ENCODE results near the gene ALCAM.
"Not testable (repeated sequence)": the region's sequence is repeated elsewhere in the genome, so short reads cannot be mapped to it uniquely, and the experiment has no call there.

The ALCAM gene

DNA sequence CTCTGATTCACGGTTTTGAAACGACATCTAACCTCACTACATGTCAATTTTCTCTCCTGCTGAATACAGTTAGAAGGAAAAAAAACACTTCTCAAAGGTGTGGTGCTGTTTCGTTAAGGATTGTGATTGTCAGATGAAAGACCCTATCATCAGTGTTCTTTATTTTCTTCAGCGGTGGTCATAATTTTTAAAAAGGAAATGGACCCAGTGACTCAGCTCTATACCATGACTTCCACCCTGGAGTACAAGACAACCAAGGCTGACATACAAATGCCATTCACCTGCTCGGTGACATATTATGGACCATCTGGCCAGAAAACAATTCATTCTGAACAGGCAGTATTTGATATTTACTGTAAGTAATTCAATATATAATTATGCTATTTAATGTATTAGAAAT, 167.8 kb downstream of the ALCAM start:
- DNase-seq: no peak

DNA sequence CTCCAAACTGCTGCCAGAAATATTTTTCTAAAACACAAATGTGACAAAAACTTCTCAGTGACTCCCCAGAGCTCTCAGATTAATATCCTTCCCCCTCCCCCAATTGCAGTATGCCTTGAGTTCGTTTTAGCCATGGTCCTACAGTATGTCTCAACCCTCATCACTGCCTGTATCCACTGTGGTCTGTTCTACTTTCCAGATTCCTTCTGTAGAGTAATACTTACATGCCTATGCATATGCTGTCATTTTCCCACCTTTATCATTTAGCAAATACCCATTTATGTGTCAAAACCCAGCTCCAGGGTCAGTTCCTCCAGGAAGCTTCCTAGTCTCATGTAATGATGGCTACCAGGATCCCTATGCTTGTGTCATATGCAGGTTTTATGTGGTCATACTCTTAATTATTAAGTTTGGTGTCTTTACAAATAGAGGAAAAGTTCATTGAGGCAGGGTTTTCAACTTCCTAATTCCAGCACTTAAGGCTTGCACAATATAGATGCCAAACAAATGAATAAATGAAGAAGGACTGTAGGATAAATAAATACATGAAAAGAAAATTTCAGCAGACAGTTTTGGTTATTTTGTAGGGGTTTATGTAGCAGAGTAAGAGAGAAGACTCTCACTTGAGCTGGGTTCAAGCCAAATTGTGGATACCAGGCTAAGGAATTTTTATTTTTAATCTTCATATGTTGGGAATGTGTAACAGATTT, 170.8 kb downstream of the ALCAM start:
- DNase-seq: no peak

DNA sequence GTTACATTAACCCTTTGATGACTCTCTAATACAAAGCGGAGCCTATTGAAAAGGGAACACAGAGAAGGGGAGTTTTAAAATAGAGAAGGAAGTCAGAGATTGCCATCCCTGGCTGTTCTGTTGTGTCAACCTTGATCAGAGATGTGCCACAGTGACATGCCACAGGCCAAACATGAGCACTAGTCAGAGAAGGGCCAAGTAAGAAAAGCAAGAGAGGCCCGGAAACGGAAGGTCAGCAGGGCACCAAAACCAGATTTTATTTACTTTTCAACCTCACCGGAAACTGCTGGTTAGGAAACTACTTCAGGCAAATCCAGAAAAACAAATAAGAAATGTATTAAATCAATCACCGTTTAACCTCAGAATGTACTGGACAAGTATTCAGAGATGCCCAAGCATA, 171.8 kb downstream of the ALCAM start:
- no peak for DNase-seq

DNA sequence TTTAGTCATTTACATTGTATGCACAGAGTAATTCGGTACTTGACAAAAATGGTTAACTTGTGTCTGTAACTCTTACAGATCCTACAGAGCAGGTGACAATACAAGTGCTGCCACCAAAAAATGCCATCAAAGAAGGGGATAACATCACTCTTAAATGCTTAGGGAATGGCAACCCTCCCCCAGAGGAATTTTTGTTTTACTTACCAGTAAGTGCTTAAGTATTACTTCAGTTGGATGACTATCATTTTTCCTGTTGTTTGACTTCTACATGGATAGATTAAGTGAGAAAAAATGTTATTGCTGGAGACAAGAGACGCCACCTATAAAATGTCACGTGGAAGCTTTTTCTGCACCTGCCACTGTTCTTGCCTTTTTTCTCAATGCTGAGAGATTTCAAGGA, 173.2 kb downstream of the ALCAM start:
- DNase-seq: no peak

- no peak for DNase-seq
Measured at GRCh38 chr3:105542282-105543019, 175.7 kb downstream of the ALCAM start.

- DNase-seq: no peak
Measured at GRCh38 chr3:105545051-105545450, 178.3 kb downstream of the ALCAM start.

DNA sequence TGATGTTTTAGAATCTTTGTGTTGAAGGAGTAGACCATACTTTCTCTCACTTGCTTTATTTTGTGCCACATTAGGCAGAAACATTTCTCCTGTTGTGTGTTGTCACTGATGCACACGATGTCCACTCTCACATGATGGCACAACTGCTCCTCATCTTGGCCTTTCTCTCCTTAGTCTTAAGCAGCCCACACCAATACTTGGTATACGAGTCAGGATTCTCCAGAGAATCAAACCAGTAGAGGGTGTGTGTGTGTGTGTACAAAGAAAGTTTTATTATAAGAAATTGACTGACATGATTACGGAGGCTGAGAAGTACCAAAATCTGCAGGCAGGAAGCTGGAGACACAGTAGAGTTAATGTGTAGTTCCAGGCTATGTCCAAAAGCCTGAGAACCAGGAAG, 187.1 kb downstream of the ALCAM start:
- no peak for DNase-seq

DNA sequence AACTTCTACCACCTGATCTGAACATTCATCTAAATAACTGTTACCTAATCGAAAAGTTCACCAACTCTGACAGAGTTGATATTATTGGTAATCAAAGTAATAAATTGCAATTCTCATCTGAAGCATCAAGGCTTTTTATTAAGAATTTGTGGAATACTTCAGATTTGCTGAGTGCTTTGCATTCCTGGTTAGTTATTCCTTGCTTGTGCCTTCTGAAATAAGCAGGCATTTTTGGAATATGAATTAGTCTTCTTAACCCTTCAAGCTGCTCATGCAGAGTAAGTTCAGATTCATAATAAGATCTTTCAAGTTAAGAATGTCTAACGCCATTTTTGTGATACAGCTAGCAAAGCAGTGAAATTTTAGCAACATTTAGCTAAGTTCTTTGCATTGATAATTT, 188.5 kb downstream of the ALCAM start:
- no peak for DNase-seq

GRCh38 chr3:105559856-105560255, 193.1 kb downstream of the ALCAM start:
- no peak for DNase-seq

DNA sequence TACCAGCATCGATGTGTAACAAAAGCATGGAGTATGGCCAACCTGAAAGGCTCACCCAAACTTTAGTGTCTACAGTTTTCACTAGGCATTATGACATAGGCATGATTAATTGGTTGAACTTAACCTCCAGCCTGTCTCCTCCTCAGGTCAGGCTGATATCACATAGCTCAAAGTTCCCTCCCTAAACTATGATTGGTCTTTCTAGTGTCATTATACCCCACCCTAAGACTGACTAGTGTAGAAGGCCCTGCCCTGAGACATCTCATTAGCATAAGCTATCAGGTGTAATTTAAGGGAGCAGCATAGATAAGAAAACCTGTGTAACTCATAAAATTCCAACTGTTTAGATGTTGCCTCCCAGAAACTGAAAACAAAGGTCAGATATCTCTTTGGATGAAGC, 195.2 kb downstream of the ALCAM start:
- DNase-seq: no peak

DNA sequence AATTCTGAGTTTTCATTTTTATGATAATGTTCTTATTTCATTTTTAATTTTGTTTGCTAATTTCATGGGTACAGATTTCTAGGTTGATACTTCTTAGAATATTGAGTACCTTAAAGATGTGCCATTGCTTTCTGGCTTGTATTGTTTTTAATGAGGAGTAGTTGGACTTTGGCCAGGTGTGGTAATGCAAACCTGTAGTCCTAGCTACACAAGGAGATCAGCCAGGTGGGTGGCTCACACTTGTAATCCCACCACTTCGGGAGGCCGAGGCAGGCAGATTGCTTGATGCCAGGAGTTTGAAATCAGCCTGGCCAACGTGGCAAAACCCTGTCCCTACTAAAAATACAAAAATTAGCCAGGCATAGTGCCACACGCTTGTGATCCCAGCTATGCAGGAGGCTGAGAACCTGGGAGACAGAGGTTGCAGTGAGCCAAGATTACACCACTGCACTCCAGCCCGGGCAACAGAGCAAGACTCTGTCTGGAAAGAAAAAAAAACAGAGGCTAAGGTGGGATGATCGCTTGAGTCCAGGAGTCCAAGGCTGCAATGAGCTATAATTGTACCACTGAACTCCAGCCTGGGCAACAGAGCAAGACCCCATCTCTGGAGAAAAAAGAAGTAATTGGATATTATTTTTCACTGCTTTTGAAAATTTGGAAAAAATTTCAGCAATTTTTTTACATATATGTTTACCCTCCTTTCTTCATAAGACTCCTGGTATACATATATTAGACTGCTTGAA, 198.0 kb downstream of the ALCAM start:
- no peak for DNase-seq

- DNase-seq: no peak
Measured at GRCh38 chr3:105571005-105571404, 204.3 kb downstream of the ALCAM start.

- DNase-seq: no peak
Measured at GRCh38 chr3:105572501-105572900, 205.8 kb downstream of the ALCAM start.

GRCh38 chr3:105579439-105579838, 212.7 kb downstream of the ALCAM start:
- DNase-seq: no peak

GRCh38 chr3:105580296-105580965, 213.7 kb downstream of the ALCAM start:
- no peak for DNase-seq

- no peak for DNase-seq
Measured at GRCh38 chr3:105582015-105582414, 215.3 kb downstream of the ALCAM start.

DNA sequence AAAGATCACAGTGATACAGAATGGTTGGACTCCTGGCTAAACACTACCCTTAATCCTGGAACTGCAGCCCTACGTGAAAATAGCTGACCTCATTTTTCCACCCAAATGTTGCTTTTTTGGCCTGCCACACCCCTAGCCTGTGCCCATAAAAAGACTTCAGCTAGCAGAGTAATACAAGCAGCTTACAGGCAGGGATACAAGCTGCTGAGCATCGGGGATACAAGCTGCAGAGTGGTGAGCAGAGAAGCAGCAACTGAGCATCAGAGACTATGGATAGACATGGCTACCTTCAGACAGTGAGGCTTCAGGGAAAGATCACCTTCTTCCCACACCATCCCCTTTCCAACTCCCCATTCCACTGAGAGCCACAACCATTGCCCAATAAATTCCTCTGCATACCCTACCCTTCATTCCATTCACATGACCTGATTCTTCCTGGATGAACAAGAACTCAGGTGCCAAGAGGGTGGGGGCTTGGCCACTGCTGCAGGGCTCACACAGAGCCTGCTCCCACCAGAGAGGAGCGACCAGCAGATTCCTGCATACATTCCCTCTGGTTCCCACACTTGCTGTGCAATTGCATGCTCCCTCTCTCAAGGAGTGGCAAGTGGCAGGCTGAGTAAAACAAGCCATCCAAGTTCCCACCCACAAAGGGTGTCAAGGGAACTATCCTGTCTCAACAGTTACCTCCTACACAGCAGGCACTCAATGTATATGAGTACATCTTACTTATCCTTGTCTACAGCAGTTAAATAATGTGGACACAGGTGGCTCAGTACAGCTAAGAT, 217.5 kb downstream of the ALCAM start:
- no peak for DNase-seq

GRCh38 chr3:105593315-105593714, 226.6 kb downstream of the ALCAM start:
- no peak for DNase-seq

DNA sequence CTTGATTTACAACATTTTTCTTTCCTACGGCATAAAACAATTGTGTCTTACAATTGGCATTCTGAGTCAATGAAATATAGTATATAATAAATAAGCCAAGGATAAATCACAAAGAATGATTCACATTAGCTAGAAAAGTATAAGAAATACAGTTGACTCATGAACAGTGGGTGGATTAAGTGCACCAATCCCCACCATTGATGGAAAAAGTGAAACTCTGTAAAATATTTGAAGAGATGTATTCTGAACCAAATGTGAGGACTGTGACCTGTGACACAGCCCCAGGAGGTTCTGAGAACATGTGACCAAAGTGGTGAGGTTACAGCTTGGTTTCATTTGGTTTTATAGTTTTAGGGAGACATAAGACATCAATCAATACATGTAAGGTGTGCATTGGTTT, 227.5 kb downstream of the ALCAM start:
- DNase-seq: no peak

DNA sequence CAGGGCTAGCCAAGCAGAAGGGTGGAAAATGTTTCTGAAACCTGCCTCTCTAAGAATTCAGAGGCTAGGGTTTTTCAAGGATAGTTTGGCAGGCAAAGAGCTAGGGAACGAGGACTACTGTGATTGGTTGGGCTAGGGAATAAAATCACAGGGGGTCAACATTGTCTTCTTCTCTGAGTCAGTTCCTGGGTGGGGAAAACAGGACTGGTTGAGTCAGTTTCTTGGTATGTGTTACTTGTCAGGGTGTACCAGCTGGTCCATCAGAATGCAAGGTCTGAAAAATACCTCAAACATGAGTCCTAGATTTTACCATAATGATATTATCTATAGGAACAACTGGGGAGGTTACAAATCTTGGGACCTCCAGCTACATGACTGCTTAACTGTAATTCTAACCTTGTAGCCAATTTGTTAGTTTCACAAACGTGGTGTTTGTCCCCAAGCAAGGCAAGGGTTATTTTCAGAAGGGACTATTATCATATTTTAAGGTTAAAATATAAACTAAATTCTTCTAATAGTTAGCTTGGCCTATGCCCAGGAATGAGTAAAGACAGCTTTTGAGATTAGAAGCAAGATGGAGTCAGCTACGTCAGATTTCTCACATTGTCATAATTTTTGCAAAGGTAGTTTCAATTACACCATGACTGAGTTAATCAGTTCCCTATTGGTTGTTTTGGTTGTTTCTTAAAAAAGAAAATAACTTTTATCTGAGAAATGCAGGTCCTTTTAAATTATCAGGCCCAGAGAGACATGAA, 231.5 kb downstream of the ALCAM start:
- no peak for DNase-seq

GRCh38 chr3:105599350-105599749, 232.6 kb downstream of the ALCAM start:
- no peak for DNase-seq

- not testable (repeated sequence) for DNase-seq
Measured at GRCh38 chr3:105601756-105602155, 235.0 kb downstream of the ALCAM start.
